OCI-LY7 (cell line): Measurements from ENCODE around the gene CAPN7.

Experiments used
- CTCF ChIP-seq: fragments of 200-600 bp; sonication (generic); conservative IDR thresholded peaks from 2 replicates; pipeline ENCODE4 v1.5.1; 2014; ENCODE audit warnings: mild to moderate bottlenecking, antibody characterized with exemption, low read length, moderate library complexity, mixed read lengths
- EZH2phosphoT487 ChIP-seq: fragments of 200-600 bp; sonication (generic); IDR thresholded peaks from 2 replicates; pipeline ENCODE4 v1.6.1; 2018; ENCODE audit warnings: low read depth, borderline replicate concordance, mild to moderate bottlenecking, mixed run types, antibody characterized with exemption, low read length, moderate library complexity, mixed read lengths

DNA sequence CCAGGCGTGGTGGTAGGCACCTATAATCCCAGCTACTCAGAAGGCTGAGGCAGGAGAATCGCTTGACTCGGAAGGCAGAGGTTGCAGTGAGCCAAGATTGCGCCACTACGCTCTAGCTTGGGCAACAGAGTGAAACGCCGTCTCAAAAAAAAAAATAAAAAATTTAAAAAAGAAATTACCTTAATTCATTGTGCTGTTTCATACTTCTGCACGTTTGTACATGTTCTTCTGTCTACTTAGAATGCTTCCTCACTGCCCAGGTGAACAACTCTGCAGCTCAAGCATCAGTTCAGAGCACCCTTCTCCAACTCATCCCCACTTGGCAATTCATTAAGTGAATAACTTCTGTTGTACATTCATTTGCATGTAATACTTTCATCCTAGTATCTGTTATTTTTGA is 14.0 kb downstream of the CAPN7 start:
- TF ChIP-seq CTCF (no peak), EZH2phosphoT487 (no peak)
